ENCODE data around the gene NDST4. TPM values are rescaled to one million over a fixed set of nuclear protein-coding genes. Genes with fewer than 3 reads are reported as not detected.

Gene NDST4
- total RNA-seq, 1 donor from 2014 or later = not detected

DNA sequence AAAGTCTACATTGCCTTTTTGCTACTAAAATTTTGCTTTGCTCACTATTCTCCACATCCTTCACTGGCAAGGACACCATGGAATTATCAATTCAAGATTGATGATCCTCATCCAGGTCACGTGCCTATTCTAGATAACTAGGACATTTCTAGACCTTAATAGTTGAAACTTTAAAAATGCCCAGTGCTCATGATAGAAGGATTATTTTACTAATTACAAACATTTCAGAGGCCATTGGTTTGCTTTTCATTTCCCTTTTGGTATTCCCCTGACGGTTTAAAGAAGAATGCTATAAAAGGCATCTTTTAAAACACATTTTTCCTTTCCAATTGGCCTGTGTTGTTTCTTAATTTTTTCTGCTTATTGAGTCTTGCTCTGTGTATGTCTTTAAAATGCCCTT lies 249.4 kb downstream of the NDST4 start:
- no peak overlapping the region for H3K4me3 Mint-ChIP-seq (ENCODE audit: unreplicated experiment)
- H3K9me3 Mint-ChIP-seq (ENCODE audit: unreplicated experiment) = no peaks in the 10 kb centered on the region
- H3K27me3 Mint-ChIP-seq (ENCODE audit: unreplicated experiment) = no peaks in the 10 kb centered on the region
- no peak for TF ChIP-seq CTCF (IDR thresholded peaks at IDR 0.05; ENCODE audit: unreplicated experiment)
- no peak overlapping the region for H3K27ac Mint-ChIP-seq (ENCODE audit: unreplicated experiment)
- no peak for DNase-seq (ENCODE audit: low spot score)
- H3K36me3 Mint-ChIP-seq (ENCODE audit: low read depth, unreplicated experiment) = no peaks in the 10 kb centered on the region
- no peaks in the 10 kb centered on the region for H3K4me1 Mint-ChIP-seq (ENCODE audit: unreplicated experiment)

DNA sequence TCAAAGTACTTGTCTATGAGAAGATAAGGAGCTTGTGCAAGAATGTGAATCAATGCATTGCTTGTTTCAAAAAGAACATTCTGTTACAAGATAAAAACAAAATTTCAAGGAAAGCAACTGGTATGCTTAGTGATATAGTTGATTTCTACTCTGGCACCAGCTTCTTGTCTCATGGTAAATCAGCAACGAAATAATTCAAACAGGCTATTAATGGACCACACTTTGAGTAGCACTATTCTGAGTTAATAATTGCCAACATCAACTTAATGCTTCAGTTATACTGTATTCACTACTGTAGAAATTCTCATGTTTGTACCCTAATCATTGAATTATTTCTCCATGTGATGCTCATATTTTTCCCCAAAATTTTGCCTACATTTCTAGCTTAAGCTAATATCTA lies 252.6 kb downstream of the NDST4 start:
- no peak for TF ChIP-seq CTCF (IDR thresholded peaks at IDR 0.05; ENCODE audit: unreplicated experiment)
- no peaks in the 10 kb centered on the region for H3K9me3 Mint-ChIP-seq (ENCODE audit: unreplicated experiment)
- H3K27ac Mint-ChIP-seq (ENCODE audit: unreplicated experiment) = no peak overlapping the region
- no peaks in the 10 kb centered on the region for H3K4me1 Mint-ChIP-seq (ENCODE audit: unreplicated experiment)
- no peaks in the 10 kb centered on the region for H3K36me3 Mint-ChIP-seq (ENCODE audit: low read depth, unreplicated experiment)
- no peak for DNase-seq (ENCODE audit: low spot score)
- H3K4me3 Mint-ChIP-seq (ENCODE audit: unreplicated experiment) = no peak overlapping the region
- H3K27me3 Mint-ChIP-seq (ENCODE audit: unreplicated experiment) = peaks cover 4% of the 10 kb centered on the region

- no peak for TF ChIP-seq CTCF (IDR thresholded peaks at IDR 0.05; ENCODE audit: unreplicated experiment)
- Mint-ChIP-seq H3K27ac (ENCODE audit: unreplicated experiment) (no peak overlapping the region), H3K9me3 (ENCODE audit: unreplicated experiment) (no peaks in the 10 kb centered on the region), H3K4me1 (ENCODE audit: unreplicated experiment) (no peaks in the 10 kb centered on the region), H3K27me3 (ENCODE audit: unreplicated experiment) (peaks cover 4% of the 10 kb centered on the region), H3K36me3 (ENCODE audit: low read depth, unreplicated experiment) (no peaks in the 10 kb centered on the region), H3K4me3 (ENCODE audit: unreplicated experiment) (no peak overlapping the region)
- DNase-seq (ENCODE audit: low spot score) = no peak
Observed at GRCh38 chr4:114857831-114858230, 255.6 kb downstream of the NDST4 start.

DNA sequence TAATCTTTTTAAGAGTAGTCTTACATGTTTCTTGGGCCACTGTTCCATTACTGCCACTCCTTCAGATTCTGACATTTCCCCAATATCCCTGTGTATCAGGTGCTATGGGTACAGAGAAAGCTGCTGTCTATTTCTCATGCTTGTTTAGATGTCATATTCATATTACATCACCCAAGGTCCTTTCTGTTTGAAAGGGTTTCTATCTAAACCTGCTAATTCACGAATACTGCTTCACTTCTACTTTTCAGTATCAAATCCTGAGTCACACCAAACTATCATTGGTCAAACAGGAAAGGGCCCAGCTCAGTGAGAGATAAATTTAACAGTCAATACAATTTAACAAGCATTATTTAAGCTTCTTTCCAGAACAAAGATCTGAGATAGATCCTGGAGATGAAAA lies 273.4 kb downstream of the NDST4 start:
- Mint-ChIP-seq H3K4me3 (ENCODE audit: unreplicated experiment) (no peak overlapping the region), H3K27me3 (ENCODE audit: unreplicated experiment) (no peaks in the 10 kb centered on the region), H3K9me3 (ENCODE audit: unreplicated experiment) (no peaks in the 10 kb centered on the region), H3K36me3 (ENCODE audit: low read depth, unreplicated experiment) (no peaks in the 10 kb centered on the region), H3K27ac (ENCODE audit: unreplicated experiment) (no peak overlapping the region), H3K4me1 (ENCODE audit: unreplicated experiment) (no peaks in the 10 kb centered on the region)
- TF ChIP-seq CTCF (IDR thresholded peaks at IDR 0.05; ENCODE audit: unreplicated experiment) = no peak
- no peak for DNase-seq (ENCODE audit: low spot score)

DNA sequence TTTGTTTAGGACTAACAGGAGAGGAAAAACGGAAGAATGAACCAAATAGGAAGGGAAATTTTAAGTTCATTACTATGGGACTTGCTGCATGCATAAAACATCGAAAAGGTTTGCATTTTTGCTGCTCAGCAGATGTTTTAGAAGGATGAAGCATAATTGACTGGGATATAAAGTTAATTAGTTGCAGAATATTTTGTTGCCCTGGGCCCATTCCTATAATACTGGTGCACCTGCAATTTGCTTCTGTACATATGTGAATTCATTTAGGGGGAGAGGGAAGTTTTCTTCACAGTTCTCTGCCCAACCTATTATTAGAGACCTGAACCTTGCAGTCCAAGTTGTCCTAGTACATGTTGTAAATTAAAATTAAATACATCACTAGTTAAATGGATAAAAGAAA lies 282.8 kb downstream of the NDST4 start:
- Mint-ChIP-seq H3K4me3 (ENCODE audit: unreplicated experiment) (no peak overlapping the region), H3K4me1 (ENCODE audit: unreplicated experiment) (no peaks in the 10 kb centered on the region), H3K36me3 (ENCODE audit: low read depth, unreplicated experiment) (no peaks in the 10 kb centered on the region), H3K9me3 (ENCODE audit: unreplicated experiment) (no peaks in the 10 kb centered on the region), H3K27me3 (ENCODE audit: unreplicated experiment) (no peaks in the 10 kb centered on the region), H3K27ac (ENCODE audit: unreplicated experiment) (no peak overlapping the region)
- no peak for TF ChIP-seq CTCF (IDR thresholded peaks at IDR 0.05; ENCODE audit: unreplicated experiment)
- DNase-seq (ENCODE audit: low spot score) = no peak

Measured in endothelial cell (in vitro differentiated cells).